DND-41 (cell line): ENCODE results near the gene FAAH.

Experiments used
- ATAC-seq: fragments of 200-7000 bp; cut with Tn5 transposase; 3 replicates; pipeline ENCODE4 v1.9.1; 2021; ENCODE audit warnings: low read depth; ENCODE audit not compliant: insufficient read depth
- DNase-seq: peaks from one replicate; pipeline ENCODE4 v3.0.0-alpha.2; 2020
- H2AFZ ChIP-seq: 2 replicates; pipeline ENCODE4 v1.6.0; 2012; ENCODE audit warnings: low read depth, low read length
- H3K27ac ChIP-seq: 2 replicates; pipeline ENCODE4 v1.5.1; 2012; ENCODE audit warnings: low read length, inconsistent platforms
- H3K27me3 ChIP-seq: fragments of 200-600 bp; sonication (generic); 2 replicates; pipeline ENCODE4 v1.6.0; 2012; ENCODE audit warnings: low read length, mild to moderate bottlenecking, inconsistent platforms; ENCODE audit not compliant: insufficient read depth, poor library complexity
- H3K36me3 ChIP-seq: 2 replicates; pipeline ENCODE4 v1.5.1; 2012; ENCODE audit warnings: low read length, inconsistent platforms; ENCODE audit not compliant: insufficient read depth
- H3K4me1 ChIP-seq: 2 replicates; pipeline ENCODE4 v1.5.1; 2012; ENCODE audit warnings: mild to moderate bottlenecking, low read length; ENCODE audit not compliant: insufficient read depth
- H3K4me2 ChIP-seq: 2 replicates; pipeline ENCODE4 v1.6.0; 2012; ENCODE audit warnings: mild to moderate bottlenecking, moderate library complexity, low read length, inconsistent platforms; ENCODE audit not compliant: insufficient read depth
- H3K4me3 ChIP-seq, 2 experiments: fragments of 200-600 bp in 1 of 2; shearing (Covaris generic) in 1 of 2; 2 replicates each; pipeline ENCODE4 v1.5.1; 2012 to 2016; ENCODE audit warnings: inconsistent platforms in 2 of 2, low read length in 2 of 2, mild to moderate bottlenecking in 2 of 2, low read depth in 1 of 2, moderate library complexity in 1 of 2
- H3K79me2 ChIP-seq: 2 replicates; pipeline ENCODE4 v1.6.0; 2012; ENCODE audit warnings: low read length, inconsistent platforms; ENCODE audit not compliant: insufficient read depth
- H3K9ac ChIP-seq: 2 replicates; pipeline ENCODE4 v1.6.0; 2012; ENCODE audit warnings: low read depth, mild to moderate bottlenecking, inconsistent platforms, low read length, moderate library complexity
- H3K9me3 ChIP-seq: 2 replicates; pipeline ENCODE4 v1.5.1; 2012; ENCODE audit warnings: low read length, moderate library complexity, mild to moderate bottlenecking, inconsistent platforms; ENCODE audit not compliant: insufficient read depth, severe bottlenecking
- H4K20me1 ChIP-seq: 2 replicates; pipeline ENCODE4 v1.6.0; 2012; ENCODE audit warnings: low read length; ENCODE audit not compliant: insufficient read depth
- CTCF ChIP-seq: IDR thresholded peaks from 2 replicates; pipeline ENCODE4 v1.5.1; 2012; ENCODE audit warnings: borderline replicate concordance, low read length, moderate library complexity, mild to moderate bottlenecking; ENCODE audit not compliant: poor library complexity, severe bottlenecking; ENCODE audit errors: extremely low read depth
- EZH2 ChIP-seq: IDR thresholded peaks from 3 replicates; pipeline ENCODE4 v1.6.1; 2012; ENCODE audit warnings: borderline replicate concordance, low read depth, mild to moderate bottlenecking, moderate library complexity, low read length, inconsistent platforms; ENCODE audit not compliant: severe bottlenecking

Gene FAAH

GRCh38 chr1:46452931-46453325 lies 58.8 kb downstream of the FAAH start:
- no peak overlapping the region for H3K4me3 ChIP-seq
- no peak overlapping the region for H3K27ac ChIP-seq
- DNase-seq (no peak), ATAC-seq (no peak)
- H4K20me1 ChIP-seq: no peaks in the 10 kb centered on the region; the same call in 1 of the 2 replicates
- no peaks in the 10 kb centered on the region for H3K4me1 ChIP-seq
- H3K27me3 ChIP-seq: peaks cover 20% of the 10 kb centered on the region
- TF ChIP-seq EZH2: no peak
- TF ChIP-seq CTCF: no peak
- H3K79me2 ChIP-seq: no peaks in the 10 kb centered on the region
- H2AFZ ChIP-seq: no peak overlapping the region
- H3K9ac ChIP-seq: no peak overlapping the region
- H3K4me2 ChIP-seq: no peak overlapping the region
- H3K9me3 ChIP-seq: no peaks in the 10 kb centered on the region
- no peaks in the 10 kb centered on the region for H3K36me3 ChIP-seq

GRCh38 chr1:46453449-46453848 lies 59.3 kb downstream of the FAAH start:
- no peak overlapping the region for H2AFZ ChIP-seq
- peaks cover 24% of the 10 kb centered on the region for H3K27me3 ChIP-seq
- no peaks in the 10 kb centered on the region for H3K36me3 ChIP-seq
- no peaks in the 10 kb centered on the region for H3K4me1 ChIP-seq
- no peak for TF ChIP-seq CTCF
- no peak overlapping the region for H3K4me3 ChIP-seq
- H3K9ac ChIP-seq: no peak overlapping the region
- H3K27ac ChIP-seq: no peak overlapping the region
- ATAC-seq (no peak), DNase-seq (no peak)
- no peaks in the 10 kb centered on the region for H3K9me3 ChIP-seq
- H3K4me2 ChIP-seq: no peak overlapping the region
- H3K79me2 ChIP-seq: no peaks in the 10 kb centered on the region
- H4K20me1 ChIP-seq: no peaks in the 10 kb centered on the region; the same call in 1 of the 2 replicates

GRCh38 chr1:46455951-46456350 lies 61.8 kb downstream of the FAAH start:
- Histone ChIP-seq H3K9me3 (no peaks in the 10 kb centered on the region), H3K4me3 (no peak overlapping the region), H3K4me2 (no peak overlapping the region), H3K9ac (no peak overlapping the region), H4K20me1 (no peaks in the 10 kb centered on the region; the same call in 1 of the 2 replicates), H3K4me1 (no peaks in the 10 kb centered on the region), H3K27ac (no peak overlapping the region), H3K36me3 (no peaks in the 10 kb centered on the region), H3K27me3 (peaks cover 44% of the 10 kb centered on the region), H3K79me2 (no peaks in the 10 kb centered on the region), H2AFZ (no peak overlapping the region)
- no peak for DNase-seq
- ATAC-seq: no peak
- TF ChIP-seq CTCF: no peak
- no peak for TF ChIP-seq EZH2

GRCh38 chr1:46456411-46456963 lies 62.4 kb downstream of the FAAH start:
- Histone ChIP-seq H3K4me2 (no peak overlapping the region), H3K27ac (no peak overlapping the region), H3K27me3 (peaks cover 49% of the 10 kb centered on the region), H3K4me1 (no peaks in the 10 kb centered on the region), H3K9me3 (no peaks in the 10 kb centered on the region), H3K36me3 (no peaks in the 10 kb centered on the region), H4K20me1 (no peaks in the 10 kb centered on the region; the same call in 1 of the 2 replicates), H3K4me3 (no peak overlapping the region), H3K9ac (no peak overlapping the region), H3K79me2 (no peaks in the 10 kb centered on the region), H2AFZ (no peak overlapping the region)
- no peak for DNase-seq
- no peak for TF ChIP-seq CTCF
- no peak for TF ChIP-seq EZH2
- no peak for ATAC-seq
